Measurements from ENCODE around the gene CYP2U1. TPM values are rescaled to one million over a fixed set of nuclear protein-coding genes. Genes with fewer than 3 reads are reported as not detected.

The CYP2U1 gene
- total and polyA plus RNA-seq, 2 of the 4 experiments (the other 2 are of a cell fraction): 6.1 to 11.1 TPM

DNA sequence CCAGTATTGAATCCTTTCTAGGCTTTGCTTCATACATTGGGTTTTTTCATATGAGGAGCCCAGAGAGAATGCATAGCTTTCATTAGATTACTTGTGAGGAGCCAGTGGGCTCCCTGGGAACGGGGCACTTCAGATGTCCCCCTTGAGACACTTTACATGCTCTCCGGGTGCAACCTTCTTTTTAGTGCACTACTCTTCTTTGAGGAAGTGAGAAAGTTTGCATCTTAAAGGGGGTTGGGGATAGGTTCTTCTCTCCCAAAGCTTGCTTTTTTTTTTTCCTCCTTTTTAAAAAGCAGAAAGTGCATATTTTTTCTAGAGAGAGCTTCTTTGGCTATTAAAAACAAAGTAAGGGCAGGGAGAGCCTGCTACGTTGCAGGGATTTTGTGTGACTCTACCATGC is 62.6 kb downstream of the CYP2U1 start:
- no peak overlapping the region for H3K23ac ChIP-seq (ENCODE audit: low read depth, low read length)
- no peak overlapping the region for H2BK15ac ChIP-seq (ENCODE audit: low read depth, low read length)
- H4K20me1 ChIP-seq (ENCODE audit: insufficient read depth, low read length): peaks cover 14% of the 10 kb centered on the region; the same call in 1 of the 2 replicates
- no TSS peak for BruUV-seq (replicated peaks)
- ChIA-PET CTCF (interaction anchor here (0.6 kb wide), 2 partner anchors 473 to 792 kb away, joined by 3 to 4 read pairs; no protein-coding TSS in a partner anchor), POLR2A (ENCODE audit: unreplicated experiment) (interaction anchor here (0.6 kb wide), 1 partner anchor 250 kb away, joined by 4 read pairs; no protein-coding TSS in a partner anchor)
- no peak overlapping the region for H2BK5ac ChIP-seq (ENCODE audit: low read depth, low read length, poor library complexity, severe bottlenecking)
- H3K27ac ChIP-seq (ENCODE audit: insufficient read depth, low read length): no peak overlapping the region
- dilution Hi-C loops (cut with HindIII; ENCODE audit: low sequenced_read_pairs, unreplicated experiment): no loop called here
- intact Hi-C loops (cut with micrococcal nuclease): loop anchor here (10.0 kb wide), 1 partner anchor 239 kb away; no protein-coding TSS in a partner anchor
- H2AK5ac ChIP-seq (ENCODE audit: low read depth, low read length): no peak overlapping the region
- no peak overlapping the region for H2BK20ac ChIP-seq (ENCODE audit: low read depth, low read length)
- H3K79me1 ChIP-seq (ENCODE audit: low read depth in 1 of 2, low read length in 2 of 2): peaks cover 9 to 33% of the 10 kb centered on the region in 2 experiments; a peak in 3 of 4 replicates
- no peak overlapping the region for H3K4me3 ChIP-seq (ENCODE audit: insufficient read depth, low read depth, low read length)
- H3K4me1 ChIP-seq (ENCODE audit: control insufficient read depth, insufficient read depth, low read length): peaks cover 8% of the 10 kb centered on the region
- H4K91ac ChIP-seq (ENCODE audit: insufficient read depth, low read depth, low read length): no peak overlapping the region
- no peaks in the 10 kb centered on the region for H3K9me3 ChIP-seq (ENCODE audit: control insufficient read depth, insufficient read depth, low read length)
- no peak overlapping the region for H2AK9ac ChIP-seq (replicated peaks; ENCODE audit: low read depth, low read length, poor library complexity)
- H2AFZ ChIP-seq (replicated peaks; ENCODE audit: low read length, poor library complexity): no peak overlapping the region
- H3K9ac ChIP-seq (ENCODE audit: low read depth, low read length): no peak overlapping the region
- DNase-seq (no peak), ATAC-seq (ENCODE audit: low read depth) (no peak)
- no peak overlapping the region for H3K56ac ChIP-seq (ENCODE audit: extremely low read depth, insufficient read depth, low read length)
- TF ChIP-seq CEBPB (IDR thresholded peaks at IDR 0.05; ENCODE audit: low read depth, low read length) (no peak), SMC3 (IDR thresholded peaks at IDR 0.05; ENCODE audit: low read depth, low read length) (no peak), FOS (IDR thresholded peaks at IDR 0.05; ENCODE audit: low read depth, low read length) (no peak), MAZ (IDR thresholded peaks at IDR 0.05; ENCODE audit: borderline replicate concordance, low read depth, low read length) (no peak), BHLHE40 (IDR thresholded peaks at IDR 0.05; ENCODE audit: low read depth, low read length) (no peak), RAD21 (IDR thresholded peaks at IDR 0.05; ENCODE audit: low read length) (no peak), NFE2L2 (IDR thresholded peaks at IDR 0.05; ENCODE audit: low read depth, low read length) (no peak), POLR2A (IDR thresholded peaks at IDR 0.05; ENCODE audit: low read depth, low read length) (no peak), MAFK (IDR thresholded peaks at IDR 0.05; ENCODE audit: low read depth, low read length) (no peak), MXI1 (IDR thresholded peaks at IDR 0.05; ENCODE audit: borderline replicate concordance, low read depth, low read length) (no peak), CHD1 (IDR thresholded peaks at IDR 0.05; ENCODE audit: low read depth, low read length) (no peak), RCOR1 (IDR thresholded peaks at IDR 0.05; ENCODE audit: insufficient replicate concordance, low read length) (no peak), RFX5 (IDR thresholded peaks at IDR 0.05; ENCODE audit: low read depth, low read length) (no peak)
- TF ChIP-seq, protein P1, sequence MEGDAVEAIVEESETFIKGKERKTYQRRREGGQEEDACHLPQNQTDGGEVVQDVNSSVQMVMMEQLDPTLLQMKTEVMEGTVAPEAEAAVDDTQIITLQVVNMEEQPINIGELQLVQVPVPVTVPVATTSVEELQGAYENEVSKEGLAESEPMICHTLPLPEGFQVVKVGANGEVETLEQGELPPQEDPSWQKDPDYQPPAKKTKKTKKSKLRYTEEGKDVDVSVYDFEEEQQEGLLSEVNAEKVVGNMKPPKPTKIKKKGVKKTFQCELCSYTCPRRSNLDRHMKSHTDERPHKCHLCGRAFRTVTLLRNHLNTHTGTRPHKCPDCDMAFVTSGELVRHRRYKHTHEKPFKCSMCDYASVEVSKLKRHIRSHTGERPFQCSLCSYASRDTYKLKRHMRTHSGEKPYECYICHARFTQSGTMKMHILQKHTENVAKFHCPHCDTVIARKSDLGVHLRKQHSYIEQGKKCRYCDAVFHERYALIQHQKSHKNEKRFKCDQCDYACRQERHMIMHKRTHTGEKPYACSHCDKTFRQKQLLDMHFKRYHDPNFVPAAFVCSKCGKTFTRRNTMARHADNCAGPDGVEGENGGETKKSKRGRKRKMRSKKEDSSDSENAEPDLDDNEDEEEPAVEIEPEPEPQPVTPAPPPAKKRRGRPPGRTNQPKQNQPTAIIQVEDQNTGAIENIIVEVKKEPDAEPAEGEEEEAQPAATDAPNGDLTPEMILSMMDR (conservative IDR thresholded peaks at IDR 0.05; ENCODE audit: low read depth, low read length): no peak
- TF ChIP-seq, protein P2, sequence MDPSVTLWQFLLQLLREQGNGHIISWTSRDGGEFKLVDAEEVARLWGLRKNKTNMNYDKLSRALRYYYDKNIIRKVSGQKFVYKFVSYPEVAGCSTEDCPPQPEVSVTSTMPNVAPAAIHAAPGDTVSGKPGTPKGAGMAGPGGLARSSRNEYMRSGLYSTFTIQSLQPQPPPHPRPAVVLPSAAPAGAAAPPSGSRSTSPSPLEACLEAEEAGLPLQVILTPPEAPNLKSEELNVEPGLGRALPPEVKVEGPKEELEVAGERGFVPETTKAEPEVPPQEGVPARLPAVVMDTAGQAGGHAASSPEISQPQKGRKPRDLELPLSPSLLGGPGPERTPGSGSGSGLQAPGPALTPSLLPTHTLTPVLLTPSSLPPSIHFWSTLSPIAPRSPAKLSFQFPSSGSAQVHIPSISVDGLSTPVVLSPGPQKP (IDR thresholded peaks at IDR 0.05; ENCODE audit: borderline replicate concordance, low read depth, low read length): no peak
- TF ChIP-seq, protein P3, sequence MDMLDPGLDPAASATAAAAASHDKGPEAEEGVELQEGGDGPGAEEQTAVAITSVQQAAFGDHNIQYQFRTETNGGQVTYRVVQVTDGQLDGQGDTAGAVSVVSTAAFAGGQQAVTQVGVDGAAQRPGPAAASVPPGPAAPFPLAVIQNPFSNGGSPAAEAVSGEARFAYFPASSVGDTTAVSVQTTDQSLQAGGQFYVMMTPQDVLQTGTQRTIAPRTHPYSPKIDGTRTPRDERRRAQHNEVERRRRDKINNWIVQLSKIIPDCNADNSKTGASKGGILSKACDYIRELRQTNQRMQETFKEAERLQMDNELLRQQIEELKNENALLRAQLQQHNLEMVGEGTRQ (IDR thresholded peaks at IDR 0.05; ENCODE audit: low read depth, low read length): no peak
- no CpG with 5 or more reads among the region's 3 CpGs for WGBS, 2 experiments (ENCODE audit: extremely low coverage in 2 of 2, insufficient read length in 1 of 2)
- no peak overlapping the region for H3K4me2 ChIP-seq (ENCODE audit: low read depth, low read length)
- no peak overlapping the region for H3K4ac ChIP-seq (ENCODE audit: low read depth, low read length)
- H3K14ac ChIP-seq (replicated peaks; ENCODE audit: low read depth, low read length): no peak overlapping the region
- no peaks in the 10 kb centered on the region for H3K36me3 ChIP-seq (ENCODE audit: control insufficient read depth, insufficient read depth, low read length)
- no peaks in the 10 kb centered on the region for H3K27me3 ChIP-seq (ENCODE audit: control insufficient read depth, insufficient read depth, low read length)
- H4K5ac ChIP-seq (ENCODE audit: low read depth, low read length): no peak overlapping the region
- H2BK120ac ChIP-seq (ENCODE audit: low read depth, low read length): no peak overlapping the region
- no peak overlapping the region for H4K8ac ChIP-seq (ENCODE audit: low read depth in 2 of 2, low read length in 2 of 2)
- H3K18ac ChIP-seq (ENCODE audit: low read depth, low read length): no peak overlapping the region
- peaks cover 17% of the 10 kb centered on the region for H3K9me1 ChIP-seq (ENCODE audit: insufficient read depth, low read length)
- in situ Hi-C loops (cut with MboI; ENCODE audit: low sequenced_read_pairs): no loop called here
